Hematopoietic multipotent progenitor cell treated with erythropoietin and hydrocortisone succinate and interleukin-3 and kit ligand, for 17 days (in vitro differentiated cells): ENCODE results near the gene HES2.
"Not testable (repeated sequence)": the region's sequence is repeated elsewhere in the genome, so short reads cannot be mapped to it uniquely, and the experiment has no call there.

ENCODE experiments used
- DNase-seq: peaks from one replicate; pipeline ENCODE4 v3.0.0-alpha.2; 2015; ENCODE audit warnings: low spot score

Gene HES2

DNA sequence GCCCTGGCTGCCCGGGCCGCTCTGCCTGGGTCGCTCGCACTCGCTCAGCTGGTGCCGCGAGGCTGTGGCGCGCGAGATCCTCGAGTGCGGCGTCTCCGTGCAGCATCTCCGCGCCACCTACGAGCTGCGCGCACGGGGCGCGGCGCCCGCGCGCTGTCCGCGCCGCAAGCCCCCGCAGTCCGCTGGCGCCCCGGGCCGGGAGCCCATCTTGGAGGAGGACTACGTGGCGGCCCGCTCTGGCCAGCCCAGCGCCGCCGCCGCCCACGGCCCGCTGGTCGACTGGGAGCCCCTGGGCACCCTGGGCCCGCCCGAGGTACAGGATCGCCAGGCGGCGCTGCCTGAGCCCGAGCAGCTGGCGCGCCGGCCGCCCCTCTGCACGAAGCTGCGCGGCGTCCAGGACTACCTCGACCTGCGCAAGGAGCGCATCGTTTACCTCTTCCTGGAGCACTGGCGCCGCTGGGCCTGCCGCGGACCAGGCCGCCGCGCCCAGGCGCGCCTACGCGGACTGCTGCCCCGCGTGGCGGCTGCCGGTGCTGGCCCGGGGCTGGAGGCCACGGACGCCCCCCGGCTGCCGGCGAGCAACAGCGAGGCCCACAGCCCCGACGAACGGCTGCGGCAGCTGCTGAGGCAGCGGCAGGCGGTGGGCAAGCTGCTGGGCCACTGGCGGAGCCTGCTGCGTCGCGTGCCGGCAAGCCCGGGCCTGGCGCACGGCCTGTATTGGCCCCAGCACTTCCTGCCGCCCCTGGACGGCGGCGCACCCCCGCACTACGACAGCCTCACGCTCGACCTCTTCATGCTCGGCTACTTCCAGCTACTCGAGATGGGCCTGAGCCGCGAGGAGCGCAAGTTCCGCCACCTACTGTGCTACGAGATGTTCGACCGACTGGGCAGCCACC is 35.4 kb upstream of the HES2 start:
- DNase-seq = no peak

GRCh38 chr1:6453895-6454855 is 34.5 kb upstream of the HES2 start:
- DNase-seq = not testable (repeated sequence)

- no peak for DNase-seq
Observed at GRCh38 chr1:6450943-6451373, 31.2 kb upstream of the HES2 start.

DNA sequence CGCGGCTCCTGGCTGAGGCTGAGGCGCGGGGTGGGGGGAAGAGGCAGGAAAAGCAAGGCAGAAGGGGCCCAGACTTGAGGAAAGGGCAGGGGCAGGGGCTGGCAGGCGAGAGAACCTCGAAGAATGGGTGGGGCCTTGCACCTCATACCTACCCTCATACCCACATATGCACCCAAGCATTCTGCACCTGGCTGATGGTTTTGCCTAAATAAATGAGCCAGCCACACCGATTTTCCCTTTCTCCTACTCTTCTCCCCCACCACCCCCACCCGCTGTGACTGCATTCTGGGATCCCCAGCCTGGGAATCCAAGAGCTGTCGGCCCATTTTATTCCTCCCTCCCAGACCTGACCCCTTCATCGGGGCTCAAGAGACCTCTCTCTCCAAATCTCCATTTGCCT is 30.8 kb upstream of the HES2 start:
- not testable (repeated sequence) for DNase-seq

GRCh38 chr1:6450005-6450450 is 30.3 kb upstream of the HES2 start:
- DNase-seq = no peak

DNA sequence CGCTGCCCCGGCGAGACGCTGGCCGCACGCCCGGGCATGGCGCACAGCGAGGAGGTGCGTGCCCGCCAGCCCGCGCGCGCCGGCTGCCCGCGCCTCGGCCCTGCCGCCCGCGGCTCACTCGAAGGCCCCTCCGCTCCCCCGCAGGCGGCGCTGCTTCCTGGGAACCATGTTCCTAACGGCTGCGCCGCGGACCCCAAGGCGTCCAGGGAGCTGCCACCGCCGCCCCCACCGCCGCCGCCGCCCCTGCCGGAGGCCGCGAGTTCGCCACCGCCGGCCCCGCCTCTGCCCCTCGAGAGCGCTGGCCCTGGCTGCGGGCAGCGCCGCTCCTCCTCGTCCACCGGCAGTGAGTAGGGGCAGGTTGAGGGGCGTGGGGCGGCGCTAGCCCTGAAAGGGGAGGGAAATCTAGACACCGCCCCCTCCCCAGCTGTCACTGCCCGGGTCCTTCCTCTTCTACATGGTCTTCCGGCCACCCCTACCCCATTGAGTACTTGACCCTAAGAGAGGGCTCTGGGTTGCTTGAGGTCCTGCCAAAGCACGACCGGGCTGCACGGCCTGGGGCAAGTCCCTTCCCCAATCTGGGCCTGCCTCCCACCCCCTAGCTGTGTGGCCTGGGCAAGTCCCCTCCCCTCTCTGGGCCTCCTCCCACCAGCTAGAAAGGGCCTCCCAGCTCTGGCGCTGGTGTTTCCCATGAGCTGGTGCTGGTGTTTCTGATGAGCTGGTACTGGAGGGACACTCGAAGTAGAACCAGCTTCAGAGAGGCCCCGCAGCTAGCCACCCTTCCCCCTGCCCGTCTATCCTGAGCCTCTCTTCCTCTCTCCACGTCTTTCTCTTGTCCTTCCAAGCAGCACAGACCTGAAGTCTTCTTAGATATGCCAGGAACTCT is 29.3 kb upstream of the HES2 start:
- no peak for DNase-seq

DNA sequence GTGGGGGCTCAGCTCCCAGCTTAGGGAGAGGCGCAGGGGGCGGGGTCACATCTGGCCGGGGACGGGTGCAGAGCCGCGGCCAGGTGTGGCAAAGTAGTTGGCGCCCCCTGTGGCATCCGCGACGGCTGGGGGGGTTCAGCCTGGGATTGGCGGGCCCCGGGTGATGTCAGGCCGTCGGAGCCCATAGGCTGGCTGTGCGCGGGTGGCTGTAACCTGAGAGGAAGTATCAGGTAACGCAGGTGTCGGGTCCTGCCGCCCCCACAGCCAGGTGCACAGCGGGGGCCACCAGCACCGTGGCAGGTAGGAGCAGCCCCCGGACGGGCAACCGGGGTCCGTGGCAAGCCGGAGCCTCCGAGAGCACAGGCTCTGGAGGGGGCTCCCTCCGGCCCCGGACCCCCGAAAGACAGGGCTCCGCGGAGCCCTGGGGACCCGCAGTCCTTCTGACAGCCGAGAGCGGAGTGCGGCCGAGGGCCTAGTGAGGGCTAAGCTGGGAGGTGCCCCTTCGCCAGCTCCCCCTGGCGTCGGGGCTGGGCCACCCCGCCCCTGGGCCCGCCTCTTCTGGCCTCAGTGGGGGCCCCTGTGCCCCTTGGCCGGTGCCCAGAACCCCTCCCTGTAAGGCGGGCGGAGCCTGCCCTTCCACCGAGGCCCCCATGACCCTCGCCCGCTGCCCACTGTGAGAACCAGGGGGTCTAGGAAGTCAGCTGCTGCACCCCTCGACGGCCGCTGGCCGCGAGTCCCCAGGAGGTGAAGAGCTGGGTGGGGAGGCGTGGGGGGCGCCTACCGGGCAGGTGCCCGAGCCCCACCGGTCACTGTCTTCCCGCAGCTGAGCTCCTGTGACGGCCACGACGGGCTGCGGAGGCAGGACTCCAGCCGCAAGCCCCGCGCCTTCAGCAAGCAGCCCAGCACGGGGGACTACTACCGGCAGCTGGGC is 28.4 kb upstream of the HES2 start:
- no peak for DNase-seq

DNA sequence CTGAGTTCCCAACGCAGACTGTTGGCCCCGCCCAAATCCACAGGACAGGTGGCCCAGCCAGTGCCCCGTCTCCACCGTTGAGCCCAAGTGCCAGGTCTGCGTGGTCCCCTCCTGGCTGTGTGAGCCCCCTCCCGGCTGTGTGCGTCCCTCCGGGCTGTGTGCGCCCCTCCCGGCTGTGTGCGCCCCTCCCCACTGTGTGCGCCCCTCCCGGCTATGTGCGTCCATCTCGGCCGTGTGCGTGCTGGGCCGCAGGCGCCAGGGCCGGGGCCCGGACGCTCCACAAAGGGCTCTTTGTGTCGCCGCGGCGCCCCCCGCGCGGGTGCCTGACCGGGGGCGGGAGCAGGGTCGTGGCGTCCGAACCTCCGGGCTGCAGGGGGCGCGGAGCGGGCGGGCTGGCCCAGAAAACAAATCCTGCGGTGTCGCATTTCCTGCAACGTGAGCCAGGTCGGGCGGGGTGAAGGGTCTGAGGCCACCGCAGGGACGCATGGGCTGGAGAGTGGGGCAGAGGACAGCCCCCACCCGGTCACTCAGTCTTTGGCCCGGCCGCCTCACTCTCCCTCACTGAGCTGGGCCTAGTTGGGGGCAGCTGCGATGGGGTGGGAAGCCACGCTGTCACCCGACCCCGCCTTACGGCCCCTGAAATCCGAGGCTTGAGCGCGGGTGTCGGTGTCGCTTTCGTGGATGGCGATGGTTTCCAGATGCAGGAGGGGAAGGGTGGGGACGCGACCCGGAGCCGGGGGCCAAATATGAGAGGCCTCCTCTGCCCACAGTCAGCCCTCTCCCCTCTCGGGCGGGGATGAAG is 27.5 kb upstream of the HES2 start:
- no peak for DNase-seq

DNA sequence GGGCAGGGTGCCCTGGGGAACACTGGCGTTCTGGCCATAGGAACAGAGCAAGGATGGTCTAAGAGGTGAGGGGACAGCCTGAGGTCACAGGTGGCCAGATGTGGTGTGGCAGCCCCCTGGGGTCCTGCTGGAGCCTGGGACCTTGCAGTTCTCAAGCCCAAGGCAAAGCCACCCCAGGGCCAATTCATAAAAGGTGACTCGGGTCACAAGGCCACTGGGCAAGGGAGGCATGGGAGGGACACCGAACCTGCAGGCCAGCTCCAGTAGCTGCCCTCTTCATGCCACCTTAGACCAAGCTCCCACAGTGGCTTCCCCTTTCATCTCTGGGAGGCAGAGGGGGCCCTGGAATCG is 26.9 kb upstream of the HES2 start:
- no peak for DNase-seq

GRCh38 chr1:6445929-6446328 is 26.2 kb upstream of the HES2 start:
- DNase-seq = not testable (repeated sequence)

DNA sequence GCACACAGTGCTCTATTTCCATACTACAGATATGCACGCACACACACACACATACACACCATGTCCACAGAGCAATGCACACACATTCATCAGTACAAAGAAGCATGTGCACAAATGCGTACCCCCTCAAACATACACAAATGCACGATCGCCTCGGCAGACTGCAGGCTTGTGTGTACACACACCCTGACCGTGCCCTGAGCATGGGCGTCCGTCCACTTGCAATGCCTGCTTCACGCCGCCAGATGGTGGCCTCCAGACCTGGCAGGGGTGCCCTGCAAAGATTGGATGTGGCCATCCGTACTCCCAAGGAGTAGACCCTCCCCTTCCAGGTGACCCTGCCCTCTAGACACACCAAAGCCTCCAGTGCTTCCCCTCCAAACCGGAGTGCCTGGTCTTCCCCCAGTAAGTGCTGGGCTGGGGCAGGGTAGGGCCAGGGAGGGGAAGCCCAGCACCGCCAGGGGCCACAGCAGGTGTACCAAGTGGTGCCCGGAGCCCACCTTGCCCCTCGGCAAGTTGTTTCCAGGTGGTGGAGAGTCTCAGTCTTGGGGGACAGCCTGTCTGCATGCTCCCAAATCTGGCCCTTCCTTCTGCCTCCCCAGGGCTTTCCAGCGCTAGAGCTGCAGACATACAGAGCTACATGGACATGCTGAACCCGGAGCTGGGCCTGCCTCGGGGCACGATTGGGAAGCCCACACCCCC is 25.5 kb upstream of the HES2 start:
- no peak for DNase-seq

DNA sequence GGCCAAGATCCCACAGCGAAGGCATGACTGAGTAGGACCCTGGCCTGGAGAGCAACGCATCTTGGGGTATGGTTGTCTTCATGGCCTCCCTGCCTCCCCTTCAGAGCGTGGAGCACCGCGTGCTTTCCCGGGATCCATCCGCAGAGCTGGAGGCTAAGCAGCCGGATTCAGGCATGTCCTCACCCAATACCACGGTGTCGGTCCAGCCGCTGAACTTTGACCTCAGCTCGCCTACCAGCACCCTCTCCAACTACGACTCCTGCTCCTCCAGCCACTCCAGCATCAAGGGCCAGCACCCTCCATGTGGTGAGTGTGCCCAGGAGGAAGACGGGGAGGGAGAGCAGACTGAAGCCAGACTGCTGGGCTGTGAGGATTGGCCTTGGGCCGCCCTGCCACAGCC is 24.7 kb upstream of the HES2 start:
- no peak for DNase-seq

DNA sequence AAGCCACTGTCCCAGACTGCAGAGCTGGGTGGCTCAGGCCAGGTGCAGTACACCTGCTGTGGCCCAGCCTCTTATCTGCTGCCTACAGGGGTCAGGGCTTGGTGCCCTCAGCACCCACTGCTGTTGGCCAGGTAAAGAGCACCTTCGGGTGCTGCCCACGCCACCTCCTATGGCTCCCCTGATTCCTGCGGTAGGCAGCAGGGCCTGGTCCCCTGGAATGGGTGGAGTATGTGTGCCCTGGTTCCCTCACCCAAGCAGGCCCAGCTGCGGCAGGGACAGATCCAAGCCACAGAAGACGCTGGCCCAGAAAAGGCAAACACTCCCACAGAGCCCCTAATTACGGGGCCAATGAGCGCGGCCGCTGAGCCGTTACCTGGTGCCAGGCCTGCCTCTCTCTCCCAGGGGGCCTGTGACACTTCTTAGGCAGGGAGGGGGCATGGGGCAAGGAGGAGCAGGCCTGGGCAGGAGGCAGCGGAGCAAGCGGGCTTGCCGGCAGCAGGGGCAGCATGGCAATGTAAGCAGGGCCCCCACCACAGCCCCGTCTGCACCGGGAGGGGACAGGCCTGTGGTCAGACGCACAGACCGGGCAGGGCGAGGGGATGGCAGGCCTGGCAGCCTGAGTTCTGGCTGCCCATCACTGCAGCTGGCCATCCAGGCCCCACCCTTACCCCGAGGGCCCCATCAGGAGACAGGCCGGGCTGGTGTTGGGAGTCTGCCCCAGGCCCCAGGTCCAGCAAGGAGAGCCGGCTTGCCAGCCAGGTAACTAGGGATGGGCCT is 23.8 kb upstream of the HES2 start:
- DNase-seq = no peak

DNA sequence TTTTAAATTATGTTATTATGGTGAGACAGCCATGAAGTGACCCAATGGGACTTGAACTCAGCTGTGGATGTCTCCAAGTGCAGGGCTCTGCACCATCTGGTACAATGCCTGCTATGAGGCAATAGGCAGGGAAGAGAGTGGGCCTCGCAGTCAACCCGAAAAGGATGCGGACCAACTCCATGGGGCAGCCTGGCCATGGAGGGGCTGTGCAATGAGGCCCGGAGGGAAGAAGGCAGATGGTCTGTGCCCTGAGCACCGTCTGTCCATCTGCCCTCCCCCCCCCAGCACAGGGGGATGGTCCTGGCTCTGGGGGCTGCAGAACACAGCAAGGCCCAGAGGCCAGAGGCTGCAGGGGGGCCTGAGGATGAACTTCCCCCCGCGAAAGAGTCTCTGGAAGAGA is 21.9 kb upstream of the HES2 start:
- DNase-seq = no peak

- peak; percentile 56 for DNase-seq
Observed at GRCh38 chr1:6440198-6441126, 20.7 kb upstream of the HES2 start.

GRCh38 chr1:6438047-6438525 is 18.4 kb upstream of the HES2 start:
- DNase-seq = peak; percentile 74
